H9 (cell line): Measurements from ENCODE around the gene B3GNT7. TPM values are rescaled to one million over a fixed set of nuclear protein-coding genes. Genes with fewer than 3 reads are reported as not detected.
A peak's percentile ranks its signal among the peaks of the same experiment; 100 is the strongest.

Source experiments
- DNase-seq: peaks from one replicate; pipeline ENCODE4 v3.0.0-alpha.2; 2017
- H2AFZ ChIP-seq: one replicate; pipeline ENCODE4 v1.6.1; 2013; ENCODE audit warnings: mild to moderate bottlenecking, low read length, control low read depth, moderate library complexity
- H2AK5ac ChIP-seq: 2 replicates; pipeline ENCODE4 v1.6.1; 2013; ENCODE audit warnings: low read length, control low read depth, mixed read lengths; ENCODE audit not compliant: insufficient read length
- H2BK120ac ChIP-seq: one replicate; pipeline ENCODE4 v1.6.1; 2013; ENCODE audit warnings: low read depth, mild to moderate bottlenecking, low read length, control low read depth, inconsistent platforms; ENCODE audit not compliant: poor library complexity, severe bottlenecking
- H2BK12ac ChIP-seq: 2 replicates; pipeline ENCODE4 v1.6.1; 2013; ENCODE audit warnings: low read length, control low read depth, mixed read lengths, low read depth; ENCODE audit not compliant: insufficient read length
- H2BK15ac ChIP-seq: 2 replicates; pipeline ENCODE4 v1.6.1; 2013; ENCODE audit warnings: low read depth, low read length, control low read depth
- H2BK20ac ChIP-seq: one replicate; pipeline ENCODE4 v1.6.1; 2013; ENCODE audit warnings: low read depth, mild to moderate bottlenecking, low read length, control low read depth, inconsistent platforms; ENCODE audit not compliant: poor library complexity, severe bottlenecking
- H2BK5ac ChIP-seq: 2 replicates; pipeline ENCODE4 v1.6.1; 2013; ENCODE audit warnings: low read length, control low read depth, mixed read lengths; ENCODE audit not compliant: insufficient read length
- H3K14ac ChIP-seq: 2 replicates; pipeline ENCODE4 v1.6.1; 2013; ENCODE audit warnings: low read length, control low read depth; ENCODE audit not compliant: insufficient read depth
- H3K18ac ChIP-seq: 2 replicates; pipeline ENCODE4 v1.6.1; 2013; ENCODE audit warnings: low read depth, mild to moderate bottlenecking, mixed read lengths, low read length, control low read depth; ENCODE audit not compliant: insufficient read length
- H3K23ac ChIP-seq: 2 replicates; pipeline ENCODE4 v1.6.1; 2013; ENCODE audit warnings: low read length, control low read depth, mixed read lengths, low read depth; ENCODE audit not compliant: insufficient read length
- H3K23me2 ChIP-seq: 2 replicates; pipeline ENCODE4 v1.6.1; 2013; ENCODE audit warnings: low read depth, mild to moderate bottlenecking, mixed read lengths, low read length, control low read depth; ENCODE audit not compliant: insufficient read length, poor library complexity, severe bottlenecking
- H3K27ac ChIP-seq: 2 replicates; pipeline ENCODE4 v1.5.1; 2013; ENCODE audit warnings: low read length, control low read depth, mixed read lengths, low read depth; ENCODE audit not compliant: insufficient read length
- H3K27me3 ChIP-seq: 2 replicates; pipeline ENCODE4 v1.6.1; 2013; ENCODE audit warnings: low read length, control low read depth, inconsistent platforms; ENCODE audit not compliant: insufficient read depth
- H3K4ac ChIP-seq: 2 replicates; pipeline ENCODE4 v1.6.1; 2013; ENCODE audit warnings: low read depth, mild to moderate bottlenecking, control low read depth, inconsistent platforms, low read length, moderate library complexity
- H3K4me1 ChIP-seq: 2 replicates; pipeline ENCODE4 v1.6.1; 2013; ENCODE audit warnings: low read length, control low read depth, inconsistent platforms; ENCODE audit not compliant: insufficient read depth
- H3K4me2 ChIP-seq: 2 replicates; pipeline ENCODE4 v1.6.1; 2013; ENCODE audit warnings: low read length, control low read depth, mixed read lengths; ENCODE audit not compliant: insufficient read length, insufficient read depth
- H3K56ac ChIP-seq: 2 replicates; pipeline ENCODE4 v1.6.1; 2013; ENCODE audit warnings: low read depth, mild to moderate bottlenecking, mixed read lengths, low read length, control low read depth; ENCODE audit not compliant: insufficient read length
- H3K79me1 ChIP-seq: 2 replicates; pipeline ENCODE4 v1.6.1; 2013; ENCODE audit warnings: low read depth, mild to moderate bottlenecking, moderate library complexity, low read length, control low read depth, inconsistent platforms; ENCODE audit not compliant: insufficient read depth, poor library complexity, severe bottlenecking
- H3K79me2 ChIP-seq: 2 replicates; pipeline ENCODE4 v1.6.1; 2013; ENCODE audit warnings: low read length, control low read depth, inconsistent platforms; ENCODE audit not compliant: insufficient read depth
- H3K9ac ChIP-seq: 2 replicates; pipeline ENCODE4 v1.6.1; 2013; ENCODE audit warnings: low read length, control low read depth, mixed read lengths; ENCODE audit not compliant: insufficient read length; ENCODE audit errors: extremely low read depth
- H3K9me3 ChIP-seq: one replicate; pipeline ENCODE4 v1.6.1; 2013; ENCODE audit warnings: low read depth, low read length, inconsistent platforms; ENCODE audit not compliant: control insufficient read depth
- H3T11ph ChIP-seq: one replicate; pipeline ENCODE4 v1.6.1; 2013; ENCODE audit warnings: mild to moderate bottlenecking, low read length, control low read depth, inconsistent platforms
- H4K20me1 ChIP-seq: one replicate; pipeline ENCODE4 v1.6.1; 2013; ENCODE audit not compliant: control insufficient read depth, insufficient read length, insufficient read depth
- H4K5ac ChIP-seq: 2 replicates; pipeline ENCODE4 v1.6.1; 2013; ENCODE audit warnings: low read depth, mild to moderate bottlenecking, mixed read lengths, low read length, control low read depth; ENCODE audit not compliant: insufficient read length
- H4K8ac ChIP-seq: replicated peaks from 2 replicates; pipeline ENCODE4 v1.6.1; 2013; ENCODE audit warnings: low read length, control low read depth, mixed read lengths, low read depth; ENCODE audit not compliant: insufficient read length
- H4K91ac ChIP-seq: 2 replicates; pipeline ENCODE4 v1.6.1; 2013; ENCODE audit warnings: low read depth, mild to moderate bottlenecking, moderate library complexity, mixed read lengths, low read length, control low read depth; ENCODE audit not compliant: insufficient read length
- H3K27ac Mint-ChIP-seq, 3 experiments: 2 replicates in 2 of 3; 3 replicates in 1 of 3; pipeline ENCODE4 v1.8.0; 2020 to 2021; ENCODE audit warnings: mixed read lengths in 3 of 3, mild to moderate bottlenecking in 1 of 3, moderate library complexity in 1 of 3
- H3K27me3 Mint-ChIP-seq: 2 replicates; pipeline ENCODE4 v1.8.0; 2021; ENCODE audit warnings: low read depth, mild to moderate bottlenecking, moderate library complexity, mixed read lengths
- H3K36me3 Mint-ChIP-seq, 3 experiments: 2 replicates in 2 of 3; 3 replicates in 1 of 3; pipeline ENCODE4 v1.8.0; 2020 to 2021; ENCODE audit warnings: low read depth in 3 of 3, mixed read lengths in 3 of 3; ENCODE audit not compliant: insufficient read depth in 1 of 3
- H3K4me1 Mint-ChIP-seq, 2 experiments: 2 replicates each; pipeline ENCODE4 v1.8.0; 2020; ENCODE audit warnings: mixed read lengths in 2 of 2
- H3K4me3 Mint-ChIP-seq, 2 experiments: 2 replicates in 1 of 2; 3 replicates in 1 of 2; pipeline ENCODE4 v1.8.0; 2020 to 2021; ENCODE audit warnings: mild to moderate bottlenecking in 2 of 2, mixed read lengths in 2 of 2, moderate library complexity in 1 of 2
- H3K9me3 Mint-ChIP-seq, 2 experiments: 2 replicates in 1 of 2; 3 replicates in 1 of 2; pipeline ENCODE4 v1.8.0; 2020; ENCODE audit warnings: mild to moderate bottlenecking in 2 of 2, mixed read lengths in 2 of 2, moderate library complexity in 1 of 2
- WGBS: extraction: QIAGEN DNeasy Blood & Tissue Kit; methylation state at CpG from one replicate; pipeline ENCODE4 v1.1.7; 2013; ENCODE audit warnings: missing lambda C conversion rate, low lambda C conversion rate, mixed read lengths; ENCODE audit not compliant: insufficient read length; ENCODE audit errors: extremely low coverage; 5-methylcytosine and 5-hydroxymethylcytosine counted together
- total RNA-seq: library from RNA; stranded (reverse); gene quantifications from 2 replicates; pipeline ENCODE4 v1.2.1, GENCODE V29; 2021
- TF ChIP-seq, protein P1 (sequence below): fragments of 200-600 bp; sonication (generic); conservative IDR thresholded peaks from 3 replicates; pipeline ENCODE4 v1.8.0; 2021; ENCODE audit warnings: antibody characterized with exemption, mild to moderate bottlenecking

Gene B3GNT7
- total RNA-seq, 1 experiment from 2014 or later = 42.2 TPM

DNA sequence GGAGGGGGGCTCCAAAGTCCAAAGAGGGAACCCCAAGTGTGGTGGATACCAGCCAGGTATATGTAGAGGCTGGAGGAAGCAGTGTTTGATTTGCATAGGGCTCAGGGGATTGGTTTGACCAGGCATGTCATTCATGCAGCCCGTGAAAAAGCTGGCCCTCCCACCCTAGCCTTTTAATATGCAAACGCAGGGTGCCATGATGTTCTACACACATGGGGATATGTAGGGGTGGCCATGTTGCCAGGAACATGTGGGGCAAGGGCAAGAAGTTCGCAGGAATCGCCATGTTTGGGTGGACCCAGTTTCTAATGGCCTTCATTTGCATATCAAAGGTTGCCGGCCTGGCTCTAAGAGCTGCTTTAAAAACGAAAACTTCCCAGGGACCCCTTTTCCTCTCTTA is 33.6 kb downstream of the B3GNT7 start:
- no peak overlapping the region for H3K9ac ChIP-seq
- no peak overlapping the region for H3K56ac ChIP-seq
- no peaks in the 10 kb centered on the region for H3K79me2 ChIP-seq
- no peak overlapping the region for H3K18ac ChIP-seq
- H3K4ac ChIP-seq = no peak overlapping the region
- no peaks in the 10 kb centered on the region for H3K9me3 ChIP-seq
- Mint-ChIP-seq H3K27me3 (peaks cover 13% of the 10 kb centered on the region), H3K36me3 (peaks cover 15 to 21% (median 18%) of the 10 kb centered on the region in 3 experiments), H3K9me3 (peaks cover 19 to 25% of the 10 kb centered on the region in 2 experiments), H3K27ac (no peak overlapping the region), H3K4me3 (no peak overlapping the region), H3K4me1 (peaks cover 14 to 20% of the 10 kb centered on the region in 2 experiments)
- no peak overlapping the region for H4K8ac ChIP-seq
- no peak overlapping the region for H4K91ac ChIP-seq
- peak; percentile 57 for DNase-seq
- no peak overlapping the region for H2BK20ac ChIP-seq
- H3K27ac ChIP-seq = no peak overlapping the region
- no peak overlapping the region for H2BK15ac ChIP-seq
- no peaks in the 10 kb centered on the region for H3K23me2 ChIP-seq
- no peak overlapping the region for H2AFZ ChIP-seq
- no peaks in the 10 kb centered on the region for H4K20me1 ChIP-seq
- H2AK5ac ChIP-seq = no peak overlapping the region
- no peaks in the 10 kb centered on the region for H3K4me1 ChIP-seq
- no peak overlapping the region for H3K23ac ChIP-seq
- H3K79me1 ChIP-seq = no peaks in the 10 kb centered on the region
- H2BK5ac ChIP-seq = no peak overlapping the region
- no peak overlapping the region for H3K4me2 ChIP-seq
- no peaks in the 10 kb centered on the region for H3K27me3 ChIP-seq
- TF ChIP-seq, protein P1, sequence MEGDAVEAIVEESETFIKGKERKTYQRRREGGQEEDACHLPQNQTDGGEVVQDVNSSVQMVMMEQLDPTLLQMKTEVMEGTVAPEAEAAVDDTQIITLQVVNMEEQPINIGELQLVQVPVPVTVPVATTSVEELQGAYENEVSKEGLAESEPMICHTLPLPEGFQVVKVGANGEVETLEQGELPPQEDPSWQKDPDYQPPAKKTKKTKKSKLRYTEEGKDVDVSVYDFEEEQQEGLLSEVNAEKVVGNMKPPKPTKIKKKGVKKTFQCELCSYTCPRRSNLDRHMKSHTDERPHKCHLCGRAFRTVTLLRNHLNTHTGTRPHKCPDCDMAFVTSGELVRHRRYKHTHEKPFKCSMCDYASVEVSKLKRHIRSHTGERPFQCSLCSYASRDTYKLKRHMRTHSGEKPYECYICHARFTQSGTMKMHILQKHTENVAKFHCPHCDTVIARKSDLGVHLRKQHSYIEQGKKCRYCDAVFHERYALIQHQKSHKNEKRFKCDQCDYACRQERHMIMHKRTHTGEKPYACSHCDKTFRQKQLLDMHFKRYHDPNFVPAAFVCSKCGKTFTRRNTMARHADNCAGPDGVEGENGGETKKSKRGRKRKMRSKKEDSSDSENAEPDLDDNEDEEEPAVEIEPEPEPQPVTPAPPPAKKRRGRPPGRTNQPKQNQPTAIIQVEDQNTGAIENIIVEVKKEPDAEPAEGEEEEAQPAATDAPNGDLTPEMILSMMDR = no peak
- no CpG with 5 or more reads among the region's 6 CpGs for WGBS
- H2BK12ac ChIP-seq = no peak overlapping the region
- H3K14ac ChIP-seq = no peak overlapping the region
- H2BK120ac ChIP-seq = no peak overlapping the region
- H4K5ac ChIP-seq = no peak overlapping the region
- H3T11ph ChIP-seq = no peak overlapping the region
